Panc1 (cell line): Measurements from ENCODE around the gene ITGA3.

ENCODE experiments used
- POLR2AphosphoS5 ChIP-seq: IDR thresholded peaks from 2 replicates; pipeline ENCODE4 v1.6.1; 2012; ENCODE audit warnings: mild to moderate bottlenecking, low read depth, low read length, moderate library complexity
- TF ChIP-seq, protein P1 (sequence below): fragments of 450-650 bp; IDR thresholded peaks from 2 replicates; pipeline ENCODE4 v1.5.1; 2017; ENCODE audit warnings: mild to moderate bottlenecking
- TF ChIP-seq, protein P2 (sequence below), 2 experiments: IDR thresholded peaks; 2 replicates each; pipeline ENCODE4 v1.6.1; 2011 to 2012; ENCODE audit warnings: low read depth in 2 of 2, control low read depth in 1 of 2, low read length in 1 of 2, mild to moderate bottlenecking in 1 of 2, moderate library complexity in 1 of 2; ENCODE audit not compliant: insufficient read depth in 1 of 2

GRCh38 chr17:50055055-50055425, 870 bp upstream of the ITGA3 start:
- TF ChIP-seq, protein P1, sequence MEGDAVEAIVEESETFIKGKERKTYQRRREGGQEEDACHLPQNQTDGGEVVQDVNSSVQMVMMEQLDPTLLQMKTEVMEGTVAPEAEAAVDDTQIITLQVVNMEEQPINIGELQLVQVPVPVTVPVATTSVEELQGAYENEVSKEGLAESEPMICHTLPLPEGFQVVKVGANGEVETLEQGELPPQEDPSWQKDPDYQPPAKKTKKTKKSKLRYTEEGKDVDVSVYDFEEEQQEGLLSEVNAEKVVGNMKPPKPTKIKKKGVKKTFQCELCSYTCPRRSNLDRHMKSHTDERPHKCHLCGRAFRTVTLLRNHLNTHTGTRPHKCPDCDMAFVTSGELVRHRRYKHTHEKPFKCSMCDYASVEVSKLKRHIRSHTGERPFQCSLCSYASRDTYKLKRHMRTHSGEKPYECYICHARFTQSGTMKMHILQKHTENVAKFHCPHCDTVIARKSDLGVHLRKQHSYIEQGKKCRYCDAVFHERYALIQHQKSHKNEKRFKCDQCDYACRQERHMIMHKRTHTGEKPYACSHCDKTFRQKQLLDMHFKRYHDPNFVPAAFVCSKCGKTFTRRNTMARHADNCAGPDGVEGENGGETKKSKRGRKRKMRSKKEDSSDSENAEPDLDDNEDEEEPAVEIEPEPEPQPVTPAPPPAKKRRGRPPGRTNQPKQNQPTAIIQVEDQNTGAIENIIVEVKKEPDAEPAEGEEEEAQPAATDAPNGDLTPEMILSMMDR: no peak
- TF ChIP-seq, protein P2, sequence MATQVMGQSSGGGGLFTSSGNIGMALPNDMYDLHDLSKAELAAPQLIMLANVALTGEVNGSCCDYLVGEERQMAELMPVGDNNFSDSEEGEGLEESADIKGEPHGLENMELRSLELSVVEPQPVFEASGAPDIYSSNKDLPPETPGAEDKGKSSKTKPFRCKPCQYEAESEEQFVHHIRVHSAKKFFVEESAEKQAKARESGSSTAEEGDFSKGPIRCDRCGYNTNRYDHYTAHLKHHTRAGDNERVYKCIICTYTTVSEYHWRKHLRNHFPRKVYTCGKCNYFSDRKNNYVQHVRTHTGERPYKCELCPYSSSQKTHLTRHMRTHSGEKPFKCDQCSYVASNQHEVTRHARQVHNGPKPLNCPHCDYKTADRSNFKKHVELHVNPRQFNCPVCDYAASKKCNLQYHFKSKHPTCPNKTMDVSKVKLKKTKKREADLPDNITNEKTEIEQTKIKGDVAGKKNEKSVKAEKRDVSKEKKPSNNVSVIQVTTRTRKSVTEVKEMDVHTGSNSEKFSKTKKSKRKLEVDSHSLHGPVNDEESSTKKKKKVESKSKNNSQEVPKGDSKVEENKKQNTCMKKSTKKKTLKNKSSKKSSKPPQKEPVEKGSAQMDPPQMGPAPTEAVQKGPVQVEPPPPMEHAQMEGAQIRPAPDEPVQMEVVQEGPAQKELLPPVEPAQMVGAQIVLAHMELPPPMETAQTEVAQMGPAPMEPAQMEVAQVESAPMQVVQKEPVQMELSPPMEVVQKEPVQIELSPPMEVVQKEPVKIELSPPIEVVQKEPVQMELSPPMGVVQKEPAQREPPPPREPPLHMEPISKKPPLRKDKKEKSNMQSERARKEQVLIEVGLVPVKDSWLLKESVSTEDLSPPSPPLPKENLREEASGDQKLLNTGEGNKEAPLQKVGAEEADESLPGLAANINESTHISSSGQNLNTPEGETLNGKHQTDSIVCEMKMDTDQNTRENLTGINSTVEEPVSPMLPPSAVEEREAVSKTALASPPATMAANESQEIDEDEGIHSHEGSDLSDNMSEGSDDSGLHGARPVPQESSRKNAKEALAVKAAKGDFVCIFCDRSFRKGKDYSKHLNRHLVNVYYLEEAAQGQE (IDR thresholded peaks at IDR 0.05; ENCODE audit: insufficient read depth in 1 of 2, low read depth in 2 of 2, low read length in 1 of 2): no peak
- no peak for TF ChIP-seq POLR2AphosphoS5
